ENCODE measurements around the gene RPS2.

DNA sequence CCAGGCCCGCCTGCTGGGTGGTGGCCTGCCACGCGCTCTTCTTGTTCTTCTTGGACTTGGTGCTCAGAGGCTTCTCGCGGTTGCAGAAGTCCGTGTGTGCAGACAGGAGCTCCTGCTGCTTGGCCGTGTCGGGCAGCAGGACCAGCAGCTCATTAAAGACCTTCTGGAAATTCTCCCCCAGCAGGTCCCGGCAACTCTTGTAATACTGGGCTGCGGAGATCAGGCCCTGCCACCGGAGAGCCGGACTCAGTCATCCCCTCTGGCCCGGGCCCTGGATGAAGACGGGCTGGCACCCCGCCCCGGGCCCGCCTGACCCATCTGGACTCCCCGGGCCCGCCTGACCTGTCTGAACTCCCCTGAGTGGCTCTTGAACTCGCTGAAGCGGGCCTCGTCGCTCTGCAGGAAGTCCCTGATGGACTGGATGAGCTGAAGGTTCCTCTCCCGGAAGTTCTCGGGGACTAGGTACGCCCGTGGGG is 33.8 kb upstream of the RPS2 start:
- no peak for TF ChIP-seq POLR2A (IDR thresholded peaks at IDR 0.05)
- no peak for TF ChIP-seq POLR2AphosphoS5 (IDR thresholded peaks at IDR 0.05)
- TF ChIP-seq, protein P1, sequence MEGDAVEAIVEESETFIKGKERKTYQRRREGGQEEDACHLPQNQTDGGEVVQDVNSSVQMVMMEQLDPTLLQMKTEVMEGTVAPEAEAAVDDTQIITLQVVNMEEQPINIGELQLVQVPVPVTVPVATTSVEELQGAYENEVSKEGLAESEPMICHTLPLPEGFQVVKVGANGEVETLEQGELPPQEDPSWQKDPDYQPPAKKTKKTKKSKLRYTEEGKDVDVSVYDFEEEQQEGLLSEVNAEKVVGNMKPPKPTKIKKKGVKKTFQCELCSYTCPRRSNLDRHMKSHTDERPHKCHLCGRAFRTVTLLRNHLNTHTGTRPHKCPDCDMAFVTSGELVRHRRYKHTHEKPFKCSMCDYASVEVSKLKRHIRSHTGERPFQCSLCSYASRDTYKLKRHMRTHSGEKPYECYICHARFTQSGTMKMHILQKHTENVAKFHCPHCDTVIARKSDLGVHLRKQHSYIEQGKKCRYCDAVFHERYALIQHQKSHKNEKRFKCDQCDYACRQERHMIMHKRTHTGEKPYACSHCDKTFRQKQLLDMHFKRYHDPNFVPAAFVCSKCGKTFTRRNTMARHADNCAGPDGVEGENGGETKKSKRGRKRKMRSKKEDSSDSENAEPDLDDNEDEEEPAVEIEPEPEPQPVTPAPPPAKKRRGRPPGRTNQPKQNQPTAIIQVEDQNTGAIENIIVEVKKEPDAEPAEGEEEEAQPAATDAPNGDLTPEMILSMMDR (IDR thresholded peaks at IDR 0.05): no peak
- no peak for TF ChIP-seq EP300 (IDR thresholded peaks at IDR 0.05)
